Panc1 (cell line): ENCODE measurements around the gene ARHGAP12. TPM values are rescaled to one million over a fixed set of nuclear protein-coding genes. Genes with fewer than 3 reads are reported as not detected.

Source experiments
- ATAC-seq: fragments of 200-7000 bp; cut with Tn5 transposase; 2 replicates; pipeline ENCODE4 v1.9.1; 2020; ENCODE audit warnings: mild to moderate bottlenecking, moderate library complexity
- BruUV-seq: library from RNA; stranded (reverse); fragments of 400-500 nt; replicated peaks from 2 replicates; lab custom pipeline; 2021; lab: Mats Ljungman, UMichigan
- CTCF ChIA-PET: fragments of 300-600 bp; sonication (Branson Sonifier 250); formaldehyde crosslinking; loops from one replicate; lab custom pipeline; 2022; ENCODE audit warnings: antibody characterized with exemption; lab: Charles Lee
- POLR2A ChIA-PET: fragments of 300-600 bp; sonication (Branson Sonifier 250); formaldehyde crosslinking; loops from one replicate; lab custom pipeline; 2022; ENCODE audit warnings: antibody characterized with exemption; lab: Charles Lee
- DNase-seq: peaks from one replicate; pipeline ENCODE4 v3.0.0-alpha.2; 2010; ENCODE audit warnings: low read depth, low spot score
- H3K27ac ChIP-seq: 2 replicates; pipeline ENCODE4 v1.5.1; 2011; ENCODE audit warnings: mild to moderate bottlenecking, low read length, inconsistent platforms
- H3K27me3 ChIP-seq: fragments of 200-500 bp; sonication (Bioruptor generic); 2 replicates; pipeline ENCODE4 v1.6.0; 2014; ENCODE audit warnings: low read length, inconsistent platforms; ENCODE audit not compliant: control insufficient read depth, insufficient read depth
- H3K36me3 ChIP-seq: fragments of 200-500 bp; sonication (Bioruptor generic); 2 replicates; pipeline ENCODE4 v1.5.1; 2014; ENCODE audit warnings: inconsistent platforms, mild to moderate bottlenecking, low read length, moderate library complexity; ENCODE audit not compliant: control insufficient read depth, insufficient read depth
- H3K4me1 ChIP-seq: 2 replicates; pipeline ENCODE4 v1.5.1; 2011; ENCODE audit warnings: inconsistent platforms, mild to moderate bottlenecking, low read length, moderate library complexity; ENCODE audit not compliant: control insufficient read depth, insufficient read depth
- H3K4me3 ChIP-seq, 2 experiments: 2 replicates each; pipeline ENCODE4 v1.5.1; 2011 to 2012; ENCODE audit warnings: low read depth in 2 of 2, low read length in 2 of 2, mild to moderate bottlenecking in 2 of 2, inconsistent platforms in 1 of 2, moderate library complexity in 1 of 2
- H3K9me3 ChIP-seq: fragments of 200-500 bp; sonication (Bioruptor generic); 2 replicates; pipeline ENCODE4 v1.5.1; 2014; ENCODE audit warnings: low read depth, mild to moderate bottlenecking, inconsistent platforms, low read length, moderate library complexity; ENCODE audit not compliant: control insufficient read depth, insufficient read depth
- CTCF ChIP-seq: fragments of 450-650 bp; IDR thresholded peaks from 2 replicates; pipeline ENCODE4 v1.5.1; 2017; ENCODE audit warnings: mild to moderate bottlenecking
- POLR2AphosphoS5 ChIP-seq: IDR thresholded peaks from 2 replicates; pipeline ENCODE4 v1.6.1; 2012; ENCODE audit warnings: mild to moderate bottlenecking, low read depth, low read length, moderate library complexity
- REST ChIP-seq, 2 experiments: IDR thresholded peaks; 2 replicates each; pipeline ENCODE4 v1.6.1; 2011 to 2012; ENCODE audit warnings: low read depth in 2 of 2, control low read depth in 1 of 2, low read length in 1 of 2, mild to moderate bottlenecking in 1 of 2, moderate library complexity in 1 of 2; ENCODE audit not compliant: insufficient read depth in 1 of 2
- SIN3A ChIP-seq: IDR thresholded peaks from 2 replicates; pipeline ENCODE4 v1.6.1; 2012; ENCODE audit warnings: low read depth, mild to moderate bottlenecking, low read length, moderate library complexity, borderline replicate concordance; ENCODE audit not compliant: insufficient read depth
- TCF7L2 ChIP-seq: IDR thresholded peaks from 2 replicates; pipeline ENCODE4 v1.6.1; 2011; ENCODE audit warnings: mild to moderate bottlenecking, low read depth, low read length, inconsistent platforms
- in situ Hi-C: cut with HindIII; loops from 2 replicates; pipeline ENCODE4 v1.10.0; 2016; ENCODE audit warnings: low sequenced_read_pairs, low pct_unique_long_range_greater_than_20kb
- intact Hi-C: fragments of 100-400 bp; cut with micrococcal nuclease; formaldehyde crosslinking; loops from one replicate; pipeline ENCODE4 v1.10.0; 2022; ENCODE audit not compliant: unreplicated experiment
- total RNA-seq: library from RNA; stranded (reverse); gene quantifications from one replicate; pipeline ENCODE4 v1.2.1, GENCODE V29; 2021; ENCODE audit not compliant: unreplicated experiment

The ARHGAP12 gene
- total RNA-seq, 1 experiment from 2014 or later: 22.9 TPM

GRCh38 chr10:31936086-31936485 lies 7.5 kb upstream of the ARHGAP12 start:
- POLR2A ChIA-PET: interaction anchor here (0.7 kb wide), 2 partner anchors 8 to 60 kb away, joined by 3 to 7 read pairs; no protein-coding TSS in a partner anchor
- no peak for TF ChIP-seq TCF7L2
- TF ChIP-seq CTCF: no peak
- TF ChIP-seq POLR2AphosphoS5: no peak
- no peak for TF ChIP-seq SIN3A
- TF ChIP-seq REST (IDR thresholded peaks at IDR 0.05; ENCODE audit: insufficient read depth in 1 of 2, low read depth in 2 of 2, low read length in 1 of 2): no peak
- H3K36me3 ChIP-seq: no peaks in the 10 kb centered on the region
- H3K9me3 ChIP-seq: no peaks in the 10 kb centered on the region
- no peak overlapping the region for H3K4me3 ChIP-seq
- H3K27me3 ChIP-seq: no peaks in the 10 kb centered on the region
- BruUV-seq: no TSS peak
- in situ Hi-C loops: no loop called here
- ATAC-seq: no peak
- peaks cover 31% of the 10 kb centered on the region for H3K4me1 ChIP-seq
- peak overlapping the region; percentile 91 for H3K27ac ChIP-seq
- CTCF ChIA-PET: interaction anchor here (0.6 kb wide), 1 partner anchor 181 kb away, joined by 7 read pairs; no protein-coding TSS in a partner anchor
- intact Hi-C loops: no loop called here
- DNase-seq: no peak

- no peaks in the 10 kb centered on the region for H3K36me3 ChIP-seq
- TF ChIP-seq TCF7L2 (no peak), SIN3A (no peak), REST (IDR thresholded peaks at IDR 0.05; ENCODE audit: insufficient read depth in 1 of 2, low read depth in 2 of 2, low read length in 1 of 2) (no peak), POLR2AphosphoS5 (no peak), CTCF (no peak)
- ATAC-seq: no peak
- CTCF ChIA-PET: interaction anchor here (0.6 kb wide), 1 partner anchor 181 kb away, joined by 7 read pairs; no protein-coding TSS in a partner anchor
- BruUV-seq: no TSS peak
- in situ Hi-C loops (no loop called here), intact Hi-C loops (no loop called here)
- POLR2A ChIA-PET: interaction anchor here (0.7 kb wide), 1 partner anchor 8 kb away, joined by 3 read pairs; no protein-coding TSS in a partner anchor
- no peak overlapping the region for H3K4me3 ChIP-seq
- no peak for DNase-seq
- H3K9me3 ChIP-seq: no peaks in the 10 kb centered on the region
- no peaks in the 10 kb centered on the region for H3K27me3 ChIP-seq
- peaks cover 32% of the 10 kb centered on the region for H3K4me1 ChIP-seq
- H3K27ac ChIP-seq: peak overlapping the region; percentile 91
These were observed 7.0 kb upstream of the ARHGAP12 start for GRCh38 chr10:31935678-31936077.
